ENCODE measurements around the gene MCC.

Gene MCC

GRCh38 chr5:113487781-113488644 lies at the start of gene MCC:
MCC (minus strand) TSS chr5:113488453.
- DNase-seq (ENCODE audit: low read depth in 1 of 2, low spot score in 1 of 2): no peak

GRCh38 chr5:113531481-113532159 lies 43.4 kb upstream of the MCC start:
- no peak for DNase-seq (ENCODE audit: low read depth in 1 of 2, low spot score in 1 of 2)

GRCh38 chr5:113527746-113528145 lies 39.5 kb upstream of the MCC start:
- no peak for DNase-seq (ENCODE audit: low read depth in 1 of 2, low spot score in 1 of 2)

DNA sequence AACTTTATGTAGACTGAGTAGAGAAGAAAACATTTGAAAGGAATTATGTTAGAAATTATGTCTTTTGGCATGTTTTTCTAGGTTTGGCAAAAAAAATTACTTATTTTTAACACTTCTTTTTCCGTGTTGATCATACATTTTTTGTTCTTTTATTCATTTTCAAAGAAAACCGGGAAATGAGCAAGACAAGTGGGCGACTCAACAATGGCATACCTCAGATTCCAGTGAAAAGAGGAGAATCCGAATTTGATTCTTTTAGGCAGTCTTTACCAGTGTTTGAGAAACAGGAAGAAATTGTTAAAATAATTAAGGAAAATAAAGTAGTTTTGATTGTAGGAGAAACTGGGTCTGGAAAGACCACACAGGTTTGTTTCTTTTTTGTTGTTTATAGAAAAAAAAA lies 38.2 kb upstream of the MCC start:
- DNase-seq (ENCODE audit: low read depth in 1 of 2, low spot score in 1 of 2): no peak

- no peak for DNase-seq (ENCODE audit: low read depth in 1 of 2, low spot score in 1 of 2)
Observed at GRCh38 chr5:113524927-113525326, 36.7 kb upstream of the MCC start.

- no peak for DNase-seq (ENCODE audit: low read depth in 1 of 2, low spot score in 1 of 2)
Observed at GRCh38 chr5:113523168-113523567, 34.9 kb upstream of the MCC start.

DNA sequence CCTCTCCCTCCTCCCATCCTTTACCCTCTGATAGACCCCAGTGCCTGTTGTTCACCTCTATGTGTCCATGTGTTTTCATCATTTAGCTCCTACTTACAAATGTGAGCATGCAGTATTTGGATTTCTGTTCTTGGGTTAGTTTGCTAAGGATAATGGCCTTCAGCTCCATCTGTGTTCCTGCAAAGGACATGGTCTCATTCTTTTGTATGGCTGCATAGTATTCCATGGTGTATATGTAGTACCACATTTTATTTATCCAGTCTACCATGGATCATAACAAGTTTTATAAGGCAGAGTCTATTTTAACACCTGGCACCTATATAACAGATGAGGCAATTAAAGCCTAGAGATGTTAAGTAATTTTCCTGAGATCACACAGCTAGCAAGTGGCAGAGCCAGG lies 32.6 kb upstream of the MCC start:
- no peak for DNase-seq (ENCODE audit: low read depth in 1 of 2, low spot score in 1 of 2)

DNA sequence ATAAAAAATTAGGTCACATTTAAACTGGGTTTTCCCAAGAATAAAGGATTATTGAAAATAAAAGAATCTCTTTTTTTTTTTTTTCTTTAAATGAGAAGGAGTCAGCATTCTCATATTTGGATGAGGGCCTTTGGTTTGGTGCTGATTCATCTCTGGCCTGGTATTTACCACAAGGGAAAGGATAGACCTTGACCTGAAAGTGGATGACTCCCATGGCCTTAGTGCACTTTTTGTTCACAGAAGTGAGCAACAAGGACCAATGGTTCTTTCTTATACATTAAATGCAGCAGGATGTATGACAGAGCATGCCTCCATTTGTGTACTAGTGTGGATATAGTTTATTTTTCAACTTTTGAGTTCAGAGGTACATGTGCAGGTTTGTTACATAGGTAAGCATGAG lies 32.2 kb upstream of the MCC start:
- DNase-seq (ENCODE audit: low read depth in 1 of 2, low spot score in 1 of 2): no peak

GRCh38 chr5:113519412-113519811 lies 31.2 kb upstream of the MCC start:
- no peak for DNase-seq (ENCODE audit: low read depth in 1 of 2, low spot score in 1 of 2)

DNA sequence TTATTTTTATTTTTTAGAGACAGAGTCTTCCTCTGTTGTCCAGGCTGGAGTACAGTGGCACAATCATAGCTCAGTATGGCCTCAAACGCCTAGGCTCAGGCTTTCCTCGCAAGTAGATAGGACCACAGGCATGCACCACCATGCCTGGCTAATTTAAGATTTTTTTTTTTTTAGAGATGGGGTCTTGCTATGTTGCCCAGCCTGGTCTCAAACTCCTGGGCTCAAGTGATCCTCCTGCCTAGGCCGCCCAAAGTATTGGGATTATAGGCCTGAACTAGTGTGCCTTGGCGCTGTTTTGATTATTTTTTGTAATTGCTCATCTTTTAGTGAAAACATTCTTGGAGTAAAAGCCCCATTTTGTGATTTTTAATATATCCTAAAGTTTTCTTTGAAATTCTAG lies 30.6 kb upstream of the MCC start:
- no peak for DNase-seq (ENCODE audit: low read depth in 1 of 2, low spot score in 1 of 2)

- no peak for DNase-seq (ENCODE audit: low read depth in 1 of 2, low spot score in 1 of 2)
Observed at GRCh38 chr5:113514289-113514635, 26.0 kb upstream of the MCC start.

DNA sequence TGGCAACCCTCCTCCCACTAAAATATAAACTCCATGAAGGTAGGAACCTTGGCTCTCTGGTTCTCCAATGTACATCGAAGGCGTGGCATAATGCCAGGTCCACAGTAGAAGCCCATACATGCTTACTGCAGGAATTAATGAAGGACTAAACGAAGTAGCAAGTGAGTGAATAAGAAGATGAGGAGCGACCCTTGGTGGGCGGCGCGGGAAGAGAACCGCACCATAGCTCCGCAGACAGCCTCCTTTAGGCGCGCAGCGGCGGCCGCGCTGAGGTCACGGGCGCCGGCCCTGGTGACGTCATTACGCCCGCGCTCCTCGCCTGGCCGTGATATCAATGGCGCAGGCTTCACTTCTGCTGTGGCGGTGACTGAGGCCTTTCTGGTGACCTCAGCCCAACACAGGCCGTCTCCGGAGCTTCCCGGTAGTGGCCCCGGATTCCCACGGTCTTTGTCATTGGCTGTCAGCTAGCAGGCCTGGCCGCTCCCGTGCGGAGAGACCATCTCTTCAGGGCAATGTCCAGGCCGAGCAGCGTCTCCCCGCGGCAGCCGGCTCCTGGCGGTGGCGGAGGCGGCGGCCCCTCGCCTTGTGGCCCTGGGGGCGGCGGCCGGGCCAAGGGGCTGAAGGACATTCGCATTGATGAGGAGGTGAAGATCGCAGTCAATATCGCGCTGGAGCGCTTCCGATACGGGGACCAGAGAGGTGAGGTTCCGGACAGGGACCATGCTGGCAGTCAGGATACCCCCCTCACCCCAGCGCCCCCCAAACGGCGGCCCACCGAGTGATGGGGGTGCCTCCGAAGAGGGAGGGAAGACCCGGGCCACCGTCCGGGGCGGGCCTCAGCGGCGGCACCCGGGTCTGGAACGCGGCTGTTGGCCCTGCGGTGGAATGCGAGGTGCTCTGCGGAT lies 25.4 kb upstream of the MCC start, which contains the start of gene YTHDC2:
Gene YTHDC2 (plus strand): TSS at position 311 of the 905 bp plus-strand sequence. CDS start 202 bp downstream, at position 513.
- DNase-seq (ENCODE audit: low read depth in 1 of 2, low spot score in 1 of 2): peak; percentile 68 to 84

DNA sequence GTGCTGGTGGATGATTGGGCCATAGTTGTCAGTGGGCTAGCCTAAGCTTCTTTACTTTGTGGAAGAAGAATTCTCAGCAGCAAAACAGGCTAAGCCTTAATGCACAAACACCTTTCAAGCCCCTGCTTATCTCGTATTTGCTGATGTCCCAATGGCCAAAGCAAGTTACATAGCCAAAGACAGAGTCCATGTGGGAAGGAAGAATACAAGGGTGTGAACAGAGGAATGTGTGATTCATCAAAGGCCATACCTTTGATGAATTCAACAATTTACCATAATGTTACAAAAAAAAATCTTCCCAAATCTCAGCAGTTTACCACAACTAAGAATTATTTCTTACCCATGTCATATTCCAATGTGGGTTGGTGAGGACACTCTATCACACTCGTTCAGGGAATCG lies 24.1 kb upstream of the MCC start:
- no peak for DNase-seq (ENCODE audit: low read depth in 1 of 2, low spot score in 1 of 2)

DNA sequence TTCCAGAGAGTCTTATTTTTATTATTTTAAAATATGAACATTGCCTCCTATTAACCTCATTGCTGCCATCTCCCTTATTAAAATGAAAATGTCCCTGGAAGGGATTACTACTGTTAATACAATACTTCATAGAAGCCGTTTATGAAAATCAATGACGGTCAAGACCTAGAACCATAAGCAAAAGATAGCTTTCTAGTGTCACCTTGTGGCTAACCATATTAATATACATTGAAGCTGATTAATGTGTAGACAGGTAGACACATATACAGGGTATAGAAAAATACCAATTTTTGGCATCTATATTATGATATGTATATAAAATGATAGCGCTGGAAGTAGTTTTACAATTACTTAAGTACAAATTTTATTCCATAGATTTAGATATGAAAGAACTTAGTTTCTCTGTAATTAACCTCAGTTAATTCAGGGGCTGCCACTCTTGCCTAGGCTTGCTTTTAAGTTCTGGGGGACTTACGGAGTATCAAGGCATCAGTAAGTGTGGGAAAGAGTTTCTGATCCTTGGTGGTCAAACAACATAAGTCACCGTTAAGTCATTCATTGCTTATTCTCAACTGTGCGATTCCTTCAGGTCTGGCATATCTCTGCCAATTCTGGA lies 22.7 kb upstream of the MCC start:
- no peak for DNase-seq (ENCODE audit: low read depth in 1 of 2, low spot score in 1 of 2)

- DNase-seq (ENCODE audit: low read depth in 1 of 2, low spot score in 1 of 2): no peak
Observed at GRCh38 chr5:113508756-113509155, 20.5 kb upstream of the MCC start.

- DNase-seq (ENCODE audit: low read depth in 1 of 2, low spot score in 1 of 2): no peak
Observed at GRCh38 chr5:113507601-113508000, 19.3 kb upstream of the MCC start.

- no peak for DNase-seq (ENCODE audit: low read depth in 1 of 2, low spot score in 1 of 2)
Observed at GRCh38 chr5:113505181-113505580, 16.9 kb upstream of the MCC start.

DNA sequence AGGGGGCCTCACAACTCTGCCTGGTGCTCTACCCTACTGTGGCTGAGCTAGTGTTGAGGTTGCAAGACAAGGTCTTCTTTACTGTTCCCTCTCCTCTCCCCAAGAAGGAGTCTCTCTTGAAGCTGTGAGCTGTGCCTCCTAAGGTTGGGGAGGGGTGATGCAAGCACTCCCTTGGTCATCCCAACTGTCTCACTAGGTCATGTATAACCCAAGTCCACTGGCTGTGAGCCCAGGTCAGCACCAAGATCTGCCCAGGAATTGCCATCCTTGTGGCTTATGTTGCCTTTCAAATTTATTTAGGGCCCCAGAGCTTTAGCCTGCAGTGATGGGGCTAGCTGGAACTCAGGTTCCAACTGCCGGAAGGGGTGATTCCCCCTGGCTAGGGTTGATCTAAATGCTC lies 14.9 kb upstream of the MCC start:
- DNase-seq (ENCODE audit: low read depth in 1 of 2, low spot score in 1 of 2): no peak

DNA sequence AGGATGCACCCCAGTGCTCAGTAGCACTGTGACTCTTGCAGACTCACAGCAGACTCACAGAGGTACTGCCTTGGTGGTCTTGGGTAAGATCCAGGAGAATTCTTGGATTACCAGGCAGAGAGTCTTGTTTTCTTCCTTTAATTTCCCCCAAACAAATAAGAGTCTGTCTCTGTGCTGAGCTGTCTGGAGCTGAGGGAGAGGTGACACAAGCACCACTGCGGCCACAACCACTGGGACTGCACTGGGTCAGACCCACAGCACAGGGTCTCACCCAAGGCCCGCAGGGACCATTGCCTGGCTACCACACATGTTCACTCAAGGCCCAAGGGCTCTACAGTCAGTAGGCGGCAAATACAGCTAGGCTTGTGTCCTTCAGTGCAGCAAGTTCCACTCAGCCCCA lies 13.8 kb upstream of the MCC start:
- DNase-seq (ENCODE audit: low read depth in 1 of 2, low spot score in 1 of 2): no peak

DNA sequence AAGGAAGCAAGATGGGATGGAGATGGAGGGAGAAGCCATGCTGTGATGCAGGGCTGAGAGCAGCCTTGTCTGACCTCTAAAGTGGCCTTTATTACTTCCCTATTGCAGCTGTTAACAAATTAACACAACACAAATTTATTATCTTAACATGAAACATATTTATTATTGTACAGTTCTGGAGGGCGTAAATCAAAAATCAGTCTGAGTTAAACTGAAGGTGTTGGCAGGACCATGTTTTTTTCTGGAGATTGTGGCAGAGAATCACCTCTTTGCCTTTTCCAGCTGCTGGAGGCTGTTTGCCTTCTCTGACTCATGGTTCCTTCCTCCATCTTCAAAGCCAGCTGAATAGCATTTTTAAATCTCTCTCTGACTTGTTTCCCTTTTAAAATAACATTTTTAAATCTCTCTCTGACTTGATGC lies 7.2 kb upstream of the MCC start:
- no peak for DNase-seq (ENCODE audit: low read depth in 1 of 2, low spot score in 1 of 2)

- no peak for DNase-seq (ENCODE audit: low read depth in 1 of 2, low spot score in 1 of 2)
Observed at GRCh38 chr5:113493446-113493845, 5.2 kb upstream of the MCC start.

Data from stimulated activated CD4-positive, alpha-beta T cell treated with anti-CD3 and anti-CD28 coated beads, Interleukin-15, amount 100 ng/mL, for 1 hour (primary cell).